ENCODE results near the gene SERPIND1. TPM values are rescaled to one million over a fixed set of nuclear protein-coding genes. Genes with fewer than 3 reads are reported as not detected.

Gene SERPIND1
- total and polyA plus RNA-seq, 10 of the 15 experiments (the other 5 are each of a cell fraction or from before 2014, with no cell fraction given) = 0.08 to 0.85 (median 0.38) TPM; not detected in 1

GRCh38 chr22:20796731-20797130, 22.8 kb downstream of the SERPIND1 start:
- ChIA-PET RAD21 (ENCODE audit: unreplicated experiment) (no interaction called here), POLR2A (no interaction called here), CTCF (no interaction called here), SMC1A (ENCODE audit: uncharacterized antibody, unreplicated experiment) (interaction anchor here (0.5 kb wide), 1 partner anchor 838 kb away, joined by 3 read pairs; no protein-coding TSS in a partner anchor)
- no peak overlapping the region for H3K27ac ChIP-seq (ENCODE audit: control insufficient read depth, insufficient read depth)
- DNase-seq (ENCODE audit: low read depth, low spot score) (no peak), ATAC-seq (no peak), FAIRE-seq (no peak)
- no TSS peak for BruUV-seq (replicated peaks)
- no peak overlapping the region for H3K9ac ChIP-seq (ENCODE audit: control insufficient read depth, insufficient read depth, low read length)
- no peak overlapping the region for H3K4me2 ChIP-seq (ENCODE audit: control insufficient read depth, insufficient read depth)
- in situ Hi-C loops (cut with MboI) (no loop called here), intact Hi-C loops (cut with micrococcal nuclease; ENCODE audit: unreplicated experiment) (no loop called here)
- H2AFZ ChIP-seq (ENCODE audit: control insufficient read depth, low read depth, low read length) = no peak overlapping the region
- H3K4me1 ChIP-seq (ENCODE audit: control insufficient read depth, insufficient read depth, low read length) = no peaks in the 10 kb centered on the region
- WGBS (ENCODE audit: insufficient coverage, insufficient replicate concordance, low lambda C conversion rate, missing lambda C conversion rate) = over 99% methylated on average over 8 of the region's 8 CpGs
- no peaks in the 10 kb centered on the region for H4K20me1 ChIP-seq (ENCODE audit: control insufficient read depth, insufficient read depth)
- H3K79me2 ChIP-seq (ENCODE audit: control insufficient read depth, insufficient read depth, low read length) = no peaks in the 10 kb centered on the region
- peaks cover 9 to 15% of the 10 kb centered on the region in 2 experiments; a peak in 3 of 4 replicates for H3K36me3 ChIP-seq (ENCODE audit: control insufficient read depth in 2 of 2, insufficient read depth in 2 of 2, low read length in 1 of 2)
- no peak overlapping the region for H3K4me3 ChIP-seq
- no peaks in the 10 kb centered on the region for H3K27me3 ChIP-seq (replicated peaks in 1 of 2; ENCODE audit: control insufficient read depth in 2 of 2, insufficient read depth in 2 of 2, low read length in 1 of 2)
- no peaks in the 10 kb centered on the region for H3K9me3 ChIP-seq (replicated peaks; ENCODE audit: control insufficient read depth, insufficient read depth, low read length)
- no peak for TF ChIP-seq CREB1 (IDR thresholded peaks at IDR 0.05; ENCODE audit: low read depth)
- TF ChIP-seq KLF5 (IDR thresholded peaks at IDR 0.05; ENCODE audit: partially characterized antibody) = no peak
- no peak for TF ChIP-seq POLR2AphosphoS2 (IDR thresholded peaks at IDR 0.05; ENCODE audit: low read depth, low read length)
- TF ChIP-seq DPF2 (IDR thresholded peaks at IDR 0.05) = no peak
- no peak for TF ChIP-seq ESRRA (IDR thresholded peaks at IDR 0.05; ENCODE audit: low read length)
- TF ChIP-seq CBX5 (IDR thresholded peaks at IDR 0.05; ENCODE audit: low read depth) = no peak
- TF ChIP-seq ATF7 (IDR thresholded peaks at IDR 0.05; ENCODE audit: low read depth) = no peak
- TF ChIP-seq PAX8 (IDR thresholded peaks at IDR 0.05) = no peak
- no peak for TF ChIP-seq KAT2A (conservative IDR thresholded peaks at IDR 0.05; ENCODE audit: control insufficient read depth, low read depth, low read length)
- no peak for TF ChIP-seq PKNOX1 (IDR thresholded peaks at IDR 0.05)
- no peak for TF ChIP-seq TARDBP (IDR thresholded peaks at IDR 0.05; ENCODE audit: borderline replicate concordance)
- no peak for TF ChIP-seq NR2F1 (conservative IDR thresholded peaks at IDR 0.05)
- TF ChIP-seq NFXL1 (IDR thresholded peaks at IDR 0.05; ENCODE audit: borderline replicate concordance) = no peak
- no peak for TF ChIP-seq BCL11A (IDR thresholded peaks at IDR 0.05; ENCODE audit: low read depth, low read length)
- no peak for TF ChIP-seq RBBP5 (conservative IDR thresholded peaks at IDR 0.05)
- TF ChIP-seq CBX3 (IDR thresholded peaks at IDR 0.05; ENCODE audit: borderline replicate concordance, low read depth) = no peak
- TF ChIP-seq E2F8 (IDR thresholded peaks at IDR 0.05; ENCODE audit: low read depth, partially characterized antibody) = no peak
- no peak for TF ChIP-seq ZBTB4 (CRISPR knock-in tag; IDR thresholded peaks at IDR 0.05)

All from GM12878 (cell line).